Endothelial cell of umbilical vein (primary cell): ENCODE results near the gene MYO16. TPM values are rescaled to one million over a fixed set of nuclear protein-coding genes. Genes with fewer than 3 reads are reported as not detected.

ENCODE experiments used
- BruUV-seq: library from RNA; stranded (reverse); fragments of 400-500 nt; replicated peaks from 2 replicates; lab custom pipeline; 2021; lab: Mats Ljungman, UMichigan
- CTCF ChIA-PET: fragments of 300-600, 350-600 bp; sonication (Branson Sonifier 250); formaldehyde crosslinking; loops from one replicate; lab custom pipeline; 2021; ENCODE audit warnings: antibody characterized with exemption, inconsistent platforms; lab: Charles Lee
- POLR2A ChIA-PET: fragments of 300-600, 350-600 bp; sonication (Branson Sonifier 250); formaldehyde crosslinking; loops from one replicate; lab custom pipeline; 2021; ENCODE audit warnings: antibody characterized with exemption, inconsistent platforms; lab: Charles Lee
- DNase-seq: peaks from one replicate; pipeline ENCODE4 v3.0.0-alpha.2; 2011; ENCODE audit warnings: low read depth, low spot score
- FAIRE-seq: peaks from 2 replicates; lab custom pipeline; 2011; peaks lifted over from hg19 to GRCh38; lab: Jason Lieb, UNC
- H2AFZ ChIP-seq: 2 replicates; pipeline ENCODE4 v1.6.0; 2012; ENCODE audit warnings: low read depth, low read length, control low read depth, inconsistent platforms
- H3K27ac ChIP-seq: 2 replicates; pipeline ENCODE4 v1.5.1; 2011; ENCODE audit warnings: low read depth, mild to moderate bottlenecking, control low read depth, low read length, moderate library complexity; ENCODE audit not compliant: insufficient read depth
- H3K27me3 ChIP-seq, 2 experiments: 2 replicates each; pipeline versions ENCODE4 v1.6.0 to v1.6.1; 2011; ENCODE audit warnings: low read length in 2 of 2, mixed read lengths in 1 of 2; ENCODE audit not compliant: control insufficient read depth in 2 of 2, insufficient read depth in 2 of 2
- H3K36me3 ChIP-seq, 2 experiments: 2 replicates in 1 of 2; 3 replicates in 1 of 2; pipeline ENCODE4 v1.5.1; 2011; ENCODE audit warnings: low read length in 2 of 2, mild to moderate bottlenecking in 1 of 2, moderate library complexity in 1 of 2; ENCODE audit not compliant: control insufficient read depth in 2 of 2, insufficient read depth in 2 of 2; ENCODE audit errors: extremely low read depth in 1 of 2
- H3K4me1 ChIP-seq: 3 replicates; pipeline ENCODE4 v1.5.1; 2011; ENCODE audit warnings: mild to moderate bottlenecking, low read length; ENCODE audit not compliant: control insufficient read depth, insufficient read depth; ENCODE audit errors: extremely low read depth
- H3K4me2 ChIP-seq: 2 replicates; pipeline ENCODE4 v1.6.1; 2011; ENCODE audit warnings: low read length, control low read depth, mixed read lengths; ENCODE audit not compliant: insufficient read depth
- H3K4me3 ChIP-seq, 3 experiments: fragments of 200-600 bp in 1 of 3; sonication (generic), shearing (Covaris generic) in 1 of 3; replicated peaks in 1 of 3; 2 replicates each; pipeline ENCODE4 v1.5.1; 2011 to 2016; ENCODE audit warnings: control low read depth in 3 of 3, low read length in 3 of 3, mild to moderate bottlenecking in 2 of 3, inconsistent platforms in 1 of 3, low read depth in 1 of 3, moderate library complexity in 1 of 3; ENCODE audit not compliant: insufficient read depth in 1 of 3
- H3K79me2 ChIP-seq: 2 replicates; pipeline ENCODE4 v1.6.0; 2012; ENCODE audit warnings: low read length, inconsistent platforms; ENCODE audit not compliant: control insufficient read depth, insufficient read depth
- H3K9ac ChIP-seq: replicated peaks from 2 replicates; pipeline ENCODE3; 2011; ENCODE audit warnings: low read length, control low read depth; ENCODE audit not compliant: insufficient read depth; ENCODE audit errors: extremely low read depth
- H3K9me1 ChIP-seq: replicated peaks from 3 replicates; pipeline ENCODE4 v1.6.0; 2011; ENCODE audit warnings: mild to moderate bottlenecking, low read length; ENCODE audit not compliant: control insufficient read depth, insufficient read depth; ENCODE audit errors: extremely low read depth
- H3K9me3 ChIP-seq: replicated peaks from 2 replicates; pipeline ENCODE4 v1.5.1; 2012; ENCODE audit warnings: low read length, inconsistent platforms; ENCODE audit not compliant: control insufficient read depth, insufficient read depth
- H4K20me1 ChIP-seq: replicated peaks from 2 replicates; pipeline ENCODE3; 2011; ENCODE audit warnings: mild to moderate bottlenecking, low read length; ENCODE audit not compliant: control insufficient read depth, insufficient read depth; ENCODE audit errors: extremely low read depth
- EZH2 ChIP-seq: IDR thresholded peaks from 2 replicates; pipeline ENCODE4 v1.6.1; 2012; ENCODE audit warnings: borderline replicate concordance, low read depth, mild to moderate bottlenecking, moderate library complexity, low read length, inconsistent platforms; ENCODE audit not compliant: severe bottlenecking
- FOS ChIP-seq: IDR thresholded peaks from 2 replicates; pipeline ENCODE4 v1.6.1; 2011; ENCODE audit warnings: mild to moderate bottlenecking, low read length, moderate library complexity, borderline replicate concordance; ENCODE audit not compliant: insufficient read depth
- GATA2 ChIP-seq: IDR thresholded peaks from 2 replicates; pipeline ENCODE4 v1.7.0; 2011; ENCODE audit warnings: low read depth, mild to moderate bottlenecking, moderate library complexity, mixed read lengths, low read length; ENCODE audit not compliant: insufficient read length, insufficient read depth
- JUN ChIP-seq: IDR thresholded peaks from 2 replicates; pipeline ENCODE4 v1.6.1; 2011; ENCODE audit warnings: borderline replicate concordance, low read depth; ENCODE audit not compliant: insufficient read length, insufficient read depth
- MYC ChIP-seq: IDR thresholded peaks from one replicate; pipeline ENCODE4 v1.6.1; 2011; ENCODE audit warnings: mild to moderate bottlenecking, low read depth, low read length
- POLR2A ChIP-seq: IDR thresholded peaks from 2 replicates; pipeline ENCODE4 v1.6.1; 2012; ENCODE audit warnings: low read depth, mild to moderate bottlenecking, control low read depth, low read length
- POLR2AphosphoS5 ChIP-seq: IDR thresholded peaks from 2 replicates; pipeline ENCODE4 v1.6.1; 2012; ENCODE audit warnings: low read depth, mild to moderate bottlenecking, control low read depth, low read length, moderate library complexity; ENCODE audit not compliant: insufficient read depth
- dilution Hi-C: fragments of 300-500 bp; cut with MboI; formaldehyde crosslinking; loops from one replicate; pipeline ENCODE4 v1.15.0; 2019; ENCODE audit warnings: low sequenced_read_pairs; ENCODE audit not compliant: extremely low pct_ligation_motif_present
- intact Hi-C: fragments of 100-400 bp; cut with micrococcal nuclease; formaldehyde crosslinking; loops from one replicate; pipeline ENCODE4 v1.10.0; 2022
- polyA plus RNA-seq, 4 experiments: library from polyadenylated mRNA; depleted of rRNA in 3 of 4; stranded (reverse) in 3 of 4; unstranded in 1 of 4; fragments of >200 nt; gene quantifications; 2 replicates each; pipeline versions ENCODE4 v1.2.1 to v1.2.3, GENCODE V29; 2011 to 2012; ENCODE audit warnings: missing spikeins in 1 of 4
- total RNA-seq: library from RNA; stranded (reverse); gene quantifications from 2 replicates; pipeline ENCODE4 v1.2.3, GENCODE V29; 2021
- TF ChIP-seq, protein P1 (sequence below): IDR thresholded peaks from 2 replicates; pipeline ENCODE4 v1.6.1; 2011; ENCODE audit not compliant: insufficient read depth, insufficient read length
- TF ChIP-seq, protein P2 (sequence below), 2 donors: IDR thresholded peaks; 1 replicate in 1 of 2; 2 replicates in 1 of 2; pipeline ENCODE4 v1.5.1; 2011; ENCODE audit warnings: low read length in 2 of 2, mild to moderate bottlenecking in 2 of 2, moderate library complexity in 2 of 2, control low read depth in 1 of 2, inconsistent platforms in 1 of 2, low read depth in 1 of 2; ENCODE audit not compliant: insufficient read depth in 1 of 2; ENCODE audit errors: extremely low read depth in 1 of 2

MYO16 gene
- total and polyA plus RNA-seq, 2 donors (not counting 3 experiments of a cell fraction or from before 2014, with no cell fraction given) = 0.03 to 0.04 TPM

DNA sequence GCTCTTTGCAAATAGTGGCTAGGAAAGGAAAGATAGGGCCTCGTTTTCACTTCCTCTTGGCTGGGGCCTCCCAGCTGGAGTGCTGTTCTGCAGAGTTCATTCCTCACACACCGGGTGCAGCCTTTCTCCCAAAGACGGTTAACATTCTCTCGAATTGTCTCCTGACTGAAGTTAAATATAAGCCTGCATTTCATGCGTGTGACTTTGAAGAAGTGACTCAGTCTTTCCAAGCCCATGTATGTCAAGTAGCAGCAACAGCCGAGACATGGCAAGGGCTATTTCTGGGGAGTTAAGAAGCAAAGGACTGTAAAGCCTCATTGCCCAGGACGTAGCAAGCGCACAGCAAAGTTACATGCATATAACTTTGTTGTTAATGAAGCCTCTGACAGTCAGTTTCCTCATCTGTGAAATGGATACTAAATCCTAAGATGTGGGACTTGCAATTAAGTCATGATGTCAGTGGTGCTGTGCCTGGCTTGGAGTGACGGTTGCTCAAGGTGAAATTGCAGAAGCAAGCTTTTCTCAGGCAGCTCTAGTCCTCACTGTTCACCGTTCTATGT is 502.4 kb downstream of the MYO16 start:
- DNase-seq (no peak), FAIRE-seq (no peak)
- no peaks in the 10 kb centered on the region for H4K20me1 ChIP-seq
- BruUV-seq = no TSS peak
- CTCF ChIA-PET = interaction anchor here (1.1 kb wide), 1 partner anchor 14 kb away, joined by 4 read pairs; no protein-coding TSS in a partner anchor
- no peak overlapping the region for H3K4me3 ChIP-seq
- H3K27me3 ChIP-seq = peaks cover 2 to 3% of the 10 kb centered on the region in 2 experiments
- no peaks in the 10 kb centered on the region for H3K4me1 ChIP-seq
- H3K36me3 ChIP-seq = no peaks in the 10 kb centered on the region
- no peak overlapping the region for H3K9ac ChIP-seq
- no peak overlapping the region for H2AFZ ChIP-seq
- no peak overlapping the region for H3K4me2 ChIP-seq
- H3K27ac ChIP-seq = no peak overlapping the region
- no peaks in the 10 kb centered on the region for H3K9me1 ChIP-seq
- intact Hi-C loops = no loop called here
- H3K79me2 ChIP-seq = no peaks in the 10 kb centered on the region
- no peak for TF ChIP-seq JUN
- no peak for TF ChIP-seq POLR2A
- no peak for TF ChIP-seq MYC
- TF ChIP-seq POLR2AphosphoS5 = no peak
- TF ChIP-seq, protein P1, sequence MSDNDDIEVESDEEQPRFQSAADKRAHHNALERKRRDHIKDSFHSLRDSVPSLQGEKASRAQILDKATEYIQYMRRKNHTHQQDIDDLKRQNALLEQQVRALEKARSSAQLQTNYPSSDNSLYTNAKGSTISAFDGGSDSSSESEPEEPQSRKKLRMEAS = no peak
- TF ChIP-seq EZH2 = no peak
- no peak for TF ChIP-seq GATA2
- TF ChIP-seq, protein P2, sequence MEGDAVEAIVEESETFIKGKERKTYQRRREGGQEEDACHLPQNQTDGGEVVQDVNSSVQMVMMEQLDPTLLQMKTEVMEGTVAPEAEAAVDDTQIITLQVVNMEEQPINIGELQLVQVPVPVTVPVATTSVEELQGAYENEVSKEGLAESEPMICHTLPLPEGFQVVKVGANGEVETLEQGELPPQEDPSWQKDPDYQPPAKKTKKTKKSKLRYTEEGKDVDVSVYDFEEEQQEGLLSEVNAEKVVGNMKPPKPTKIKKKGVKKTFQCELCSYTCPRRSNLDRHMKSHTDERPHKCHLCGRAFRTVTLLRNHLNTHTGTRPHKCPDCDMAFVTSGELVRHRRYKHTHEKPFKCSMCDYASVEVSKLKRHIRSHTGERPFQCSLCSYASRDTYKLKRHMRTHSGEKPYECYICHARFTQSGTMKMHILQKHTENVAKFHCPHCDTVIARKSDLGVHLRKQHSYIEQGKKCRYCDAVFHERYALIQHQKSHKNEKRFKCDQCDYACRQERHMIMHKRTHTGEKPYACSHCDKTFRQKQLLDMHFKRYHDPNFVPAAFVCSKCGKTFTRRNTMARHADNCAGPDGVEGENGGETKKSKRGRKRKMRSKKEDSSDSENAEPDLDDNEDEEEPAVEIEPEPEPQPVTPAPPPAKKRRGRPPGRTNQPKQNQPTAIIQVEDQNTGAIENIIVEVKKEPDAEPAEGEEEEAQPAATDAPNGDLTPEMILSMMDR (IDR thresholded peaks at IDR 0.05; ENCODE audit: extremely low read depth in 1 of 2, insufficient read depth in 1 of 2, low read depth in 1 of 2, low read length in 2 of 2) = no peak
- TF ChIP-seq FOS = no peak
- dilution Hi-C loops = no loop called here
- POLR2A ChIA-PET = no interaction called here
- no peaks in the 10 kb centered on the region for H3K9me3 ChIP-seq
